ENCODE results near the gene FAM169A. TPM values are rescaled to one million over a fixed set of nuclear protein-coding genes. Genes with fewer than 3 reads are reported as not detected.
"Not testable (repeated sequence)": the region's sequence is repeated elsewhere in the genome, so short reads cannot be mapped to it uniquely, and the experiment has no call there.

The FAM169A gene
- total and polyA plus RNA-seq, 2 donors (not counting 3 experiments of a cell fraction or from before 2014, with no cell fraction given): 0.06 to 0.62 TPM

DNA sequence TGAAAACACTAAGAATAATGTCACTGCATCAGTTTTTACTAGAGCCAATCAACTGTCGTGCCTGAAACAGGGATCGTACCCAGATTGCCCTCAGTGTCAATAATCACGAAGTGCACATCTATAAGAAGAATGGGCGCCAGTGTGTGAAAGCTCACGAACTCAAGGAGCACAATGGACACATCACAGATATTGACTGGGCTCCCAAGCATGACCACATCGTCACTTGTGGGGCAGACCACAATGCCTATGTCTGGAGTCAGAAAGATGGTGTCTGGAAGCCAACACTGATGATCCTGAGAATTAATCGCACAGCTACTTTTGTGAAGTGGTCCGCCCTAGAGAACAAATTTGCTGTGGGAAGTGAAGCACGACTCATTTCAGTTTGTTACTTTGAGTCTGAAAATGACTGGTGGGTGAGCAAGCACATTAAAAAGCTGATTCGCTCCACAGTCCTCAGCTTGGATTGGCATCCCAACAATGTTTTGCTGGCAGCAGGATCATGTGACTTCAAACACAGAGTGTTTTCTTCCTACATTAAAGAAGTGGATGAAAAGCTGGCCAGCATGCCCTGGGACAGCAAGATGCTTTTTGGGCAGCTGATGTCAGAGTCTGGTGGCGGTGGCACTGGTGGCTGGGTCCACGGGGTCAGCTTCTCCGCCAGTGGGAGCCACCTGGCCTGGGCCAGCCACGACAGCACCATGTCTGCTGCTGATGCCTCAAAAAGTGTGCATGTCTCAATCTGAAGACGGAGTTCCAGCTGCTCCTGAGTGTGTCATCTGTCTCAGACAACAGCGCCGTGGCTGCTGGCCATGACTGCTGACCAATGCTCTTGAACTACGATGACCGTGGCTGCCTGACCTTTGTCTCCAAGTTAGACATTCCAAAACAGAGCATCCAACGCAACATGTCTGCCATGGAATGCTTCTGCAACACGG is 66.9 kb downstream of the FAM169A start:
- no peaks in the 10 kb centered on the region for H3K79me2 ChIP-seq (ENCODE audit: control insufficient read depth, insufficient read depth, low read length)
- H3K4me3 ChIP-seq (replicated peaks in 1 of 3; ENCODE audit: insufficient read depth in 1 of 3, low read depth in 1 of 3, low read length in 3 of 3): no peak overlapping the region
- no peak overlapping the region for H3K27ac ChIP-seq (ENCODE audit: insufficient read depth, low read depth, low read length)
- H3K4me2 ChIP-seq (ENCODE audit: insufficient read depth, low read length): no peak overlapping the region
- no peak for DNase-seq (ENCODE audit: low read depth, low spot score)
- TF ChIP-seq EZH2 (IDR thresholded peaks at IDR 0.05; ENCODE audit: borderline replicate concordance, low read depth, low read length, severe bottlenecking) (no peak), GATA2 (IDR thresholded peaks at IDR 0.05; ENCODE audit: insufficient read depth, insufficient read length, low read depth, low read length) (no peak), JUN (IDR thresholded peaks at IDR 0.05; ENCODE audit: borderline replicate concordance, insufficient read depth, insufficient read length, low read depth) (no peak), POLR2AphosphoS5 (IDR thresholded peaks at IDR 0.05; ENCODE audit: insufficient read depth, low read depth, low read length) (no peak), FOS (IDR thresholded peaks at IDR 0.05; ENCODE audit: borderline replicate concordance, insufficient read depth, low read length) (no peak), MYC (IDR thresholded peaks at IDR 0.05; ENCODE audit: low read depth, low read length) (no peak), POLR2A (IDR thresholded peaks at IDR 0.05; ENCODE audit: low read depth, low read length) (no peak)
- TF ChIP-seq, protein P1, sequence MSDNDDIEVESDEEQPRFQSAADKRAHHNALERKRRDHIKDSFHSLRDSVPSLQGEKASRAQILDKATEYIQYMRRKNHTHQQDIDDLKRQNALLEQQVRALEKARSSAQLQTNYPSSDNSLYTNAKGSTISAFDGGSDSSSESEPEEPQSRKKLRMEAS (IDR thresholded peaks at IDR 0.05; ENCODE audit: insufficient read depth, insufficient read length): no peak
- TF ChIP-seq, protein P2, sequence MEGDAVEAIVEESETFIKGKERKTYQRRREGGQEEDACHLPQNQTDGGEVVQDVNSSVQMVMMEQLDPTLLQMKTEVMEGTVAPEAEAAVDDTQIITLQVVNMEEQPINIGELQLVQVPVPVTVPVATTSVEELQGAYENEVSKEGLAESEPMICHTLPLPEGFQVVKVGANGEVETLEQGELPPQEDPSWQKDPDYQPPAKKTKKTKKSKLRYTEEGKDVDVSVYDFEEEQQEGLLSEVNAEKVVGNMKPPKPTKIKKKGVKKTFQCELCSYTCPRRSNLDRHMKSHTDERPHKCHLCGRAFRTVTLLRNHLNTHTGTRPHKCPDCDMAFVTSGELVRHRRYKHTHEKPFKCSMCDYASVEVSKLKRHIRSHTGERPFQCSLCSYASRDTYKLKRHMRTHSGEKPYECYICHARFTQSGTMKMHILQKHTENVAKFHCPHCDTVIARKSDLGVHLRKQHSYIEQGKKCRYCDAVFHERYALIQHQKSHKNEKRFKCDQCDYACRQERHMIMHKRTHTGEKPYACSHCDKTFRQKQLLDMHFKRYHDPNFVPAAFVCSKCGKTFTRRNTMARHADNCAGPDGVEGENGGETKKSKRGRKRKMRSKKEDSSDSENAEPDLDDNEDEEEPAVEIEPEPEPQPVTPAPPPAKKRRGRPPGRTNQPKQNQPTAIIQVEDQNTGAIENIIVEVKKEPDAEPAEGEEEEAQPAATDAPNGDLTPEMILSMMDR (IDR thresholded peaks at IDR 0.05; ENCODE audit: extremely low read depth in 1 of 2, insufficient read depth in 1 of 2, low read depth in 1 of 2, low read length in 2 of 2): no peak
- no peaks in the 10 kb centered on the region for H4K20me1 ChIP-seq (replicated peaks; ENCODE audit: control insufficient read depth, extremely low read depth, insufficient read depth, low read length)
- no peak overlapping the region for H3K9ac ChIP-seq (replicated peaks; ENCODE audit: extremely low read depth, insufficient read depth, low read length)
- intact Hi-C loops (cut with micrococcal nuclease) (no loop called here), dilution Hi-C loops (cut with MboI; ENCODE audit: extremely low pct_ligation_motif_present, low sequenced_read_pairs) (no loop called here)
- BruUV-seq (replicated peaks): no TSS peak
- no peak for FAIRE-seq
- no peaks in the 10 kb centered on the region for H3K4me1 ChIP-seq (ENCODE audit: control insufficient read depth, extremely low read depth, insufficient read depth, low read length)
- no peak overlapping the region for H2AFZ ChIP-seq (ENCODE audit: low read depth, low read length)
- no peaks in the 10 kb centered on the region for H3K9me3 ChIP-seq (replicated peaks; ENCODE audit: control insufficient read depth, insufficient read depth, low read length)
- peaks cover 0 to 2% of the 10 kb centered on the region in 2 experiments for H3K27me3 ChIP-seq (ENCODE audit: control insufficient read depth in 2 of 2, insufficient read depth in 2 of 2, low read length in 2 of 2)
- CTCF ChIA-PET: no interaction called here
- POLR2A ChIA-PET: no interaction called here
- no peaks in the 10 kb centered on the region for H3K9me1 ChIP-seq (replicated peaks; ENCODE audit: control insufficient read depth, extremely low read depth, insufficient read depth, low read length)
- no peaks in the 10 kb centered on the region for H3K36me3 ChIP-seq (ENCODE audit: control insufficient read depth in 2 of 2, extremely low read depth in 1 of 2, insufficient read depth in 2 of 2, low read length in 2 of 2)

DNA sequence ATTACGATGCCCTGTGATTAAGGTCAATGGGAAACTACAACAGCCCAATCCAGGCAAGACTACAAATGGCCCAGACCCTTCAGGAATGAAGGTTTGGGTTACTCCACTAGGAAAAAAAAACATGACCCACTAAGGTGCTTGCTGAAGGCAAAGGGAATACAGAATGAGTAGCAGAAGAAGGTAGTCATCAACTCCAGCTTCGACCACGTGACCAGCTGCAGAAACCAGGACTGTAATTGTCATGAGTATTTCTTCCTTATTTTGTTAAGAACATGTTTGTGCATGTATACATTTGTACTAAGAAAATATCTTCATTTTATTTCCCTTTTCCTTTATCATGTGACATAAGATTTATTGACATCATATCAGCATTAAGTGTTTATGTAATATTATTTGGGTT is 74.5 kb downstream of the FAM169A start:
- H3K27ac ChIP-seq (ENCODE audit: insufficient read depth, low read depth, low read length); DNase-seq (ENCODE audit: low read depth, low spot score); dilution Hi-C loops (cut with MboI; ENCODE audit: extremely low pct_ligation_motif_present, low sequenced_read_pairs); H4K20me1 ChIP-seq (replicated peaks; ENCODE audit: control insufficient read depth, extremely low read depth, insufficient read depth, low read length); H3K9me3 ChIP-seq (replicated peaks; ENCODE audit: control insufficient read depth, insufficient read depth, low read length); H3K4me2 ChIP-seq (ENCODE audit: insufficient read depth, low read length); H3K36me3 ChIP-seq (ENCODE audit: control insufficient read depth in 2 of 2, extremely low read depth in 1 of 2, insufficient read depth in 2 of 2, low read length in 2 of 2); intact Hi-C loops (cut with micrococcal nuclease); H2AFZ ChIP-seq (ENCODE audit: low read depth, low read length); H3K4me1 ChIP-seq (ENCODE audit: control insufficient read depth, extremely low read depth, insufficient read depth, low read length); H3K27me3 ChIP-seq (ENCODE audit: control insufficient read depth in 2 of 2, insufficient read depth in 2 of 2, low read length in 2 of 2); FAIRE-seq; BruUV-seq (replicated peaks); H3K4me3 ChIP-seq (replicated peaks in 1 of 3; ENCODE audit: insufficient read depth in 1 of 3, low read depth in 1 of 3, low read length in 3 of 3); POLR2A ChIA-PET; H3K9ac ChIP-seq (replicated peaks; ENCODE audit: extremely low read depth, insufficient read depth, low read length); H3K79me2 ChIP-seq (ENCODE audit: control insufficient read depth, insufficient read depth, low read length); H3K9me1 ChIP-seq (replicated peaks; ENCODE audit: control insufficient read depth, extremely low read depth, insufficient read depth, low read length); CTCF ChIA-PET: not testable (repeated sequence)
